Stomach (tissue), 9 donors: ENCODE data around the gene RHEX. TPM values are rescaled to one million over a fixed set of nuclear protein-coding genes. Genes with fewer than 3 reads are reported as not detected.

ENCODE experiments used
- DNase-seq, 2 donors: peaks; one replicate each; pipeline versions ENCODE4 v3.0.0 to v3.0.0-alpha.2; 2013 to 2019
- H3K27ac ChIP-seq, 5 donors: fragments of 200-600 bp in 4 of 5; sonication (generic) in 4 of 5; one replicate each; pipeline ENCODE4 v1.5.1; 2013 to 2019; ENCODE audit warnings: mild to moderate bottlenecking in 1 of 5, moderate library complexity in 1 of 5
- H3K27me3 ChIP-seq, 3 donors: fragments of 200-600 bp; sonication (generic); one replicate each; pipeline ENCODE4 v1.5.1; 2017 to 2019; ENCODE audit warnings: mixed run types in 1 of 3
- H3K36me3 ChIP-seq, 4 donors: fragments of 200-600 bp; sonication (generic); 1 replicate in 3 of 4; 2 replicates in 1 of 4; pipeline ENCODE4 v1.5.1; 2016 to 2019
- H3K4me1 ChIP-seq, 4 donors: fragments of 200-600 bp; sonication (generic); one replicate each; pipeline ENCODE4 v1.5.1; 2016 to 2019
- H3K4me3 ChIP-seq, 4 donors: fragments of 200-600 bp; sonication (generic) in 3 of 4; one replicate each; pipeline ENCODE4 v1.5.1; 2016 to 2019; ENCODE audit warnings: mild to moderate bottlenecking in 1 of 4
- H3K9me3 ChIP-seq, 4 donors: fragments of 200-600 bp; sonication (generic); one replicate each; pipeline ENCODE4 v1.5.1; 2016 to 2019
- EP300 ChIP-seq: sonication (generic); formaldehyde crosslinking; IDR thresholded peaks from one replicate; pipeline ENCODE4 v1.6.1; 2017; ENCODE audit warnings: antibody characterized with exemption
- POLR2A ChIP-seq, 4 donors: fragments of 450-650 bp; IDR thresholded peaks; one replicate each; pipeline ENCODE4 v1.6.1; 2016; ENCODE audit warnings: antibody characterized with exemption in 4 of 4, control low read depth in 2 of 4, mild to moderate bottlenecking in 1 of 4, moderate library complexity in 1 of 4
- POLR2AphosphoS5 ChIP-seq, 3 donors: sonication (generic); formaldehyde crosslinking; IDR thresholded peaks; one replicate each; pipeline ENCODE4 v1.6.1; 2016; ENCODE audit warnings: antibody characterized with exemption in 3 of 3
- WGBS, 5 donors: extraction: QIAGEN DNeasy Blood & Tissue Kit in 3 of 5; methylation state at CpG; one replicate each; pipeline versions ENCODE4 v1.1.5 to v1.1.7; 2013 to 2018; 5-methylcytosine and 5-hydroxymethylcytosine counted together
- intact Hi-C: fragments of 100-400 bp; cut with DNase I; formaldehyde crosslinking; loops from one replicate; pipeline ENCODE4 v1.15.1; 2023; ENCODE audit warnings: low total_unique reads
- polyA plus RNA-seq, 3 donors: library from polyadenylated mRNA; stranded (reverse); fragments of 200-250 nt; gene quantifications; one replicate each; pipeline ENCODE4 v1.2.3, GENCODE V29; 2013
- total RNA-seq, 5 donors: library from RNA; depleted of rRNA; stranded (reverse); fragments of >200 nt; gene quantifications; one replicate each; pipeline versions ENCODE4 v1.1.0 to v1.2.3, GENCODE V29; 2014 to 2016
- TF ChIP-seq, protein P1 (sequence below), 7 experiments: fragments of 450-650 bp in 4 of 7; fragments of 200-600 bp in 3 of 7; sonication (generic) in 3 of 7; IDR thresholded peaks; one replicate each; pipeline ENCODE4 v1.5.1; 2016 to 2019; ENCODE audit warnings: antibody characterized with exemption in 7 of 7, control low read depth in 2 of 7, mild to moderate bottlenecking in 1 of 7
- donor health status: healthy with polysubstance abuse.
- donor health status: Bipolar disorder and iron deficiency.
- donor health status: healthy.

Gene RHEX
- total and polyA plus RNA-seq, 8 donors: 0.83 to 10.5 (median 1.6) TPM; not detected in 2

DNA sequence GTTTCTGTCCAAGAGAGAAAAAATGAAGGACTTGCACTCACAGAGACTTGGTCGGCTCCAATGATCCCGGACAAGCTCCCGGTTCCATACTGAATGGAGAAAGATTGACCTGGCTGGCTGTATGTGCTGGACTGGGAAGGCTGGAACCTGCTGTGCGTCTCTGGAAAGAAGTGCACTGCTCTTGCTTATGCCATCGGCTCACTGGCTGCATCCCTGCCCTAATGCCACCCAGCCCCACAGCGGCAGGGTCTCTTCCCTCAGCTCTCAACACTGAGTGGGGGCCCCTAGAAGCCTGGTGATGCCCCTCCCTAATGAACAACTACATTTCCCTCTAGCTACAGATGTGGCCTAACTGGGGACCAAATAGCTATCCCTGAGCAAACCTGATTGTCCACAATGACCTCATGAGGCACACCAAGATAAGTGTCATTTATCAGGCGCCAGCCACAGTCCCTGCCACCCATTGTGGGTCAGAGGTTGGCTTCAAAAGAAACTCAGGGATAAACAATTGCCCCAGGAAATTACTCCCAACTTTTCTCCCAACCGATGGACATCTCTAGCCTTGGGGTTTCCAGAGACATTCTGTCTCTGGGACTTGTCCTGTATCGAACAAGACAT, 31.9 kb upstream of the RHEX start:
- TF ChIP-seq, protein P1, sequence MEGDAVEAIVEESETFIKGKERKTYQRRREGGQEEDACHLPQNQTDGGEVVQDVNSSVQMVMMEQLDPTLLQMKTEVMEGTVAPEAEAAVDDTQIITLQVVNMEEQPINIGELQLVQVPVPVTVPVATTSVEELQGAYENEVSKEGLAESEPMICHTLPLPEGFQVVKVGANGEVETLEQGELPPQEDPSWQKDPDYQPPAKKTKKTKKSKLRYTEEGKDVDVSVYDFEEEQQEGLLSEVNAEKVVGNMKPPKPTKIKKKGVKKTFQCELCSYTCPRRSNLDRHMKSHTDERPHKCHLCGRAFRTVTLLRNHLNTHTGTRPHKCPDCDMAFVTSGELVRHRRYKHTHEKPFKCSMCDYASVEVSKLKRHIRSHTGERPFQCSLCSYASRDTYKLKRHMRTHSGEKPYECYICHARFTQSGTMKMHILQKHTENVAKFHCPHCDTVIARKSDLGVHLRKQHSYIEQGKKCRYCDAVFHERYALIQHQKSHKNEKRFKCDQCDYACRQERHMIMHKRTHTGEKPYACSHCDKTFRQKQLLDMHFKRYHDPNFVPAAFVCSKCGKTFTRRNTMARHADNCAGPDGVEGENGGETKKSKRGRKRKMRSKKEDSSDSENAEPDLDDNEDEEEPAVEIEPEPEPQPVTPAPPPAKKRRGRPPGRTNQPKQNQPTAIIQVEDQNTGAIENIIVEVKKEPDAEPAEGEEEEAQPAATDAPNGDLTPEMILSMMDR (IDR thresholded peaks at IDR 0.05): no peak
- TF ChIP-seq EP300 (no peak), POLR2AphosphoS5 (IDR thresholded peaks at IDR 0.05) (peak in 2 of 3 donors; percentile 68 to 72), POLR2A (IDR thresholded peaks at IDR 0.05) (no peak)
- intact Hi-C loops: no loop called here
- DNase-seq: peak; percentile 60 to 87
- 41 to 67% (median 52%) methylated on average over 9 of the region's 9 CpGs for WGBS, 5 donors
- Histone ChIP-seq H3K36me3 (peaks cover 0 to under 1% (median 0%) of the 10 kb centered on the region in 4 donors), H3K27me3 (no peaks in the 10 kb centered on the region), H3K9me3 (no peaks in the 10 kb centered on the region), H3K27ac (peak overlapping the region; percentile 76 to 88 (median 83)), H3K4me3 (peak overlapping the region in 3 of 4 donors; percentile 35 to 47 (median 47)), H3K4me1 (peaks cover 5 to 25% (median 20%) of the 10 kb centered on the region in 4 donors)

DNA sequence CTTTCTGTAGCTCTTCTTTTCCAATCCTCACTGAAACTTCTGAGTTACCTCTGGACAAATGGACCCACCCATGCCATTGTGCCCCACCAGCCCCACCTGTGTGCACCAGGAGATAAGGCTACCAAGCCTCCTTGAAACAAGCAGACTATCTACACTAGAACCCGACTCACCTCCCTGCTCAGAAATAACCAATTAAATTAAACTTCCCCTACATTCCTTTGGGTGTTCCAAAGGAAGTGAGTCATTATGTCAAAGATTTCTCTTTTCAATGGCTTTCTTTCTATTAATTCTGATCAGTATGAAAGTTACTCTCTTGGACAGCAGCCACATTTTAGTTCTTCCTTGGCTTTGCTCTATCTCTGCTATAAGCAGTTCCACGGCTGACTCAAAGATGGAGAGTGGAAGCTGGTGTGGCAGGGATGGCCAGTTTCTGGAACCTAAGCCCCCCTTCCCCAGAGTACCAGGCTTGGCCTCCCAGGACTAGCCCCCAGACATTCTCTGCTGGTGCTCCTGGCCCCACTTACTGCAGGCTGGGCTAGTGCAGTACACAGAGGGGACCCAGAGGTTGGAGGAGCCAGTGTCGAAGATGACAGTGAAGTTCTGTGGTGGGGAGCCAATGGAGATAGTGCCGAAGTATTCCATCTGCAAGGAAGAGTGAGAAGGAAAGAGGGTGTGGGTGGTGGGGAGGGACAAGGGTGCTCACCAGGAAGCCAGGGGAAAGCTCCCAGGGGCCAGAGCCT, 31.2 kb upstream of the RHEX start:
- WGBS, 5 donors: 39 to 73% (median 44%) methylated on average over 4 of the region's 4 CpGs
- intact Hi-C loops: no loop called here
- H3K4me3 ChIP-seq: peak overlapping the region; percentile 29 to 47 (median 44)

DNA sequence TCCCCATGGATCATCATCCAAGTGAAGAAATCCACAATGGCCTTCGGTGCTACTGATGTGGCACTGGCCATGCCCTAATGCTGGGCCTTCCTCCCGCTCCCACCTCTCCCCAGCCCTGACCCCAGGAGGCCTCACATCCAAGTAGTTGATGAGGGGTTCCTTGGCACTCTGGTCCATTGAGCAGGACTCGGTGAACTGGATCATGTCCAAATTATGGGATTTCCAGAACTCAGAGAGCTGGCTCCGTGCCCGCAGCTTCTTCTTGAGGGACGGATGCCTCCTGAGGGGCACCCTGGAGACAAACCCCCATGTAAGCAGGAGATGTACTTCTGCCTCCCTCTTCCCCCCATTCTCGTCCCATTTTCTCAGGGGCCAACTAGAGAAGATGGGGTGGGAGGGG, 30.2 kb upstream of the RHEX start:
- H3K27ac ChIP-seq: peak overlapping the region; percentile 76 to 88 (median 85)
- no peaks in the 10 kb centered on the region for H3K36me3 ChIP-seq
- H3K4me1 ChIP-seq: peaks cover 5 to 28% (median 19%) of the 10 kb centered on the region in 4 donors
- 42 to 64% (median 56%) methylated on average over 7 of the region's 7 CpGs for WGBS, 5 donors
- intact Hi-C loops: no loop called here
- TF ChIP-seq POLR2AphosphoS5 (IDR thresholded peaks at IDR 0.05) (no peak), POLR2A (IDR thresholded peaks at IDR 0.05) (no peak), EP300 (no peak)
- TF ChIP-seq, protein P1 (IDR thresholded peaks at IDR 0.05): no peak
- H3K9me3 ChIP-seq: no peaks in the 10 kb centered on the region
- peak in 1 of 2 donors; percentile 36 for DNase-seq
- H3K4me3 ChIP-seq: peak overlapping the region; percentile 29 to 47 (median 44)
- no peaks in the 10 kb centered on the region for H3K27me3 ChIP-seq

More for the DNA sequence above, 31.2 kb upstream of the RHEX start:
- Histone ChIP-seq H3K4me1 (peaks cover 5 to 28% (median 20%) of the 10 kb centered on the region in 4 donors), H3K9me3 (no peaks in the 10 kb centered on the region), H3K27me3 (no peaks in the 10 kb centered on the region), H3K27ac (peak overlapping the region; percentile 76 to 88 (median 83)), H3K36me3 (no peaks in the 10 kb centered on the region)
- TF ChIP-seq POLR2AphosphoS5 (IDR thresholded peaks at IDR 0.05) (peak in 1 of 3 donors; percentile 2), EP300 (no peak), POLR2A (IDR thresholded peaks at IDR 0.05) (no peak)
- TF ChIP-seq, protein P1 (IDR thresholded peaks at IDR 0.05): no peak
- DNase-seq: peak; percentile 38 to 76

DNA sequence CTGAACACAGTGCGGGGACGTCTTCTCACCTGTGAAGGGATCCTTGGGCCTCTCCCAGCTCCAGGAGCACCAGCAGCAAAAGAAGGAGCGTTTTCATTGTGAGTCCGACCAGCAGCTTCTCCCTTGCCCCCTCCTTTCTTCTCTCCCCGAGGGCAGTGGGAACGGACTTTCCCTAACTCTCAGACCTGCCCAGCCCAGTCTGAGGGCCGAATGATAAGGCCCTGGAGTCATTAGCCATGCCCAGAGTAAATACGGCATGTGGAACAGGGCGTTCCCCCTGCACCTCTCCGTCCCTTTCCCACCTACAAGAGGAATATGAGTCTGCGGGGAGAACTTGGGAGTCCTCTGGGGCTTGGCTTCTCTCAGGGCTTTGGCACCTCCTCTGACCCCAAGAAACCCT, 29.3 kb upstream of the RHEX start, which contains the start of gene CTSE:
TSS of gene CTSE (minus strand) at position 201 of the 400 bp plus-strand sequence. CDS start at position 97, 104 bp downstream.
- TF ChIP-seq, protein P1 (IDR thresholded peaks at IDR 0.05): no peak
- TF ChIP-seq POLR2A (IDR thresholded peaks at IDR 0.05) (peak in 2 of 4 donors; percentile 54 to 88), POLR2AphosphoS5 (IDR thresholded peaks at IDR 0.05) (peak; percentile 15 to 95 (median 95))
- no peaks in the 10 kb centered on the region for H3K9me3 ChIP-seq
- H3K27me3 ChIP-seq: no peaks in the 10 kb centered on the region
- peaks cover 5 to 28% (median 19%) of the 10 kb centered on the region in 4 donors for H3K4me1 ChIP-seq
- no peaks in the 10 kb centered on the region for H3K36me3 ChIP-seq
- H3K4me3 ChIP-seq: peak within 1 kb of the TSS; percentile 29 to 47 (median 44)
- DNase-seq: peak; percentile 88 to 90
- 30 to 71% (median 41%) methylated on average over 9 to 11 of the region's 11 CpGs for WGBS, 5 donors
- peak within 1 kb of the TSS; percentile 76 to 88 (median 85) for H3K27ac ChIP-seq
- intact Hi-C loops: no loop called here
